GM19324 (cell line): ENCODE measurements around the gene PEAK1.

Source experiments
- ATAC-seq: cut with Tn5 transposase; IDR thresholded peaks from one replicate; pipeline ENCODE4 v1.9.1; 2021; ENCODE audit warnings: mild to moderate bottlenecking, moderate library complexity; ENCODE audit not compliant: unreplicated experiment, low FRiP score

The PEAK1 gene

GRCh38 chr15:77107531-77108355 lies 312.2 kb downstream of the PEAK1 start:
- no peak for ATAC-seq

- ATAC-seq = no peak
Measured at GRCh38 chr15:77107068-77107467, 312.8 kb downstream of the PEAK1 start.

DNA sequence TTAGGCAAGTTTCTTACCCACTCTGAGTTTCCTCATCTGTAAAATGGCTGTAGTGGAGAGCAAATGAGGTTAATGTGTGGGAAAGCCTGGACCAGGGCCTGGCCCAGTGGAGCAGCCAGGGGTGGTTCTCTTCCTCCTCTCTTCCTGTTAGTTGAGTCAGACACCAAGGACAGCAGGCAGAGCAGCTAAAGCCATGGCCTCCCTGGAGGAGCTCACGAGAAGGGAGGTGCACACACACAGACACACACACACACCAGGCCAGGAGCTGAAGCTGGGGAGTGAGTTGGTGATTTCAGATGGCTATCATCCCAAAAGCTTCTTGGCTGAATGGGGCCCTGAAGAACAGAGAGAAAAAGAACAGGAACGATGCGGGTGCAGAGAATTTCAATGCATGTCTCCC lies 315.7 kb downstream of the PEAK1 start:
- no peak for ATAC-seq

DNA sequence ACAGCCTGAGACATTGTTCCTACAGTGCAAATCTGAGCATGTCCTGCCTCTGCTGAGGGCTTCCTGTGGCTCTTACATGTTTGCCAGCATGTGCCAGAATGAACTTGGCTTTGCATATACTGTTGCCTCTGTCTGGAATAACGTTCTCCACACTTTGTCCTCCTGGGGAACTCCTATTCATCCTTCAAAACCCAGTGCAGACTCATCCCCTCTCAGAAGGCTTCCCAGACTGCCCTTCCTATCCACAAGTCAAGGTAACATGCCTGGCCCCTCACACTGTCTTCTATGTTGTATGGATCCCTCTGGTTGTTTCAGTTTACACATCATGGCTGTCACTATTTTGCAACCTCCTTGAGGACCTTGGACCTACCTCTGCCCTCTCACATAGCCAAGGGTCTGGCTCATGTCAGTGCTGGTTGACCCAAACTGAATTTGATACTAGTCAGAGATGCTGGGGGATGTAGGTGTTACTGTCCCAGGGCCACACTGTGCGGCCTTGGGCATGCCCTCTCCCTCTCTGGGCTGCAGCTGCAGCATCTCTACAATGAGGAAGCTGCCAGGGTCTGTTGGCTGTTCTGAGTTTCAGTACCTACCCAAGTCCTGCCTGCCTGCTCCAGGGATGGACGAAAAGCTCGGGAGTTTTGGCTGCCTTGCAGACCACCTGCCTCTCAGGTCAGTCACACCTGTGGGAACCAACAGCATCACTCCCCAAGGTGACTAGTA lies 320.0 kb downstream of the PEAK1 start:
- no peak for ATAC-seq

- ATAC-seq = no peak
Measured at GRCh38 chr15:77098572-77098971, 321.3 kb downstream of the PEAK1 start.

DNA sequence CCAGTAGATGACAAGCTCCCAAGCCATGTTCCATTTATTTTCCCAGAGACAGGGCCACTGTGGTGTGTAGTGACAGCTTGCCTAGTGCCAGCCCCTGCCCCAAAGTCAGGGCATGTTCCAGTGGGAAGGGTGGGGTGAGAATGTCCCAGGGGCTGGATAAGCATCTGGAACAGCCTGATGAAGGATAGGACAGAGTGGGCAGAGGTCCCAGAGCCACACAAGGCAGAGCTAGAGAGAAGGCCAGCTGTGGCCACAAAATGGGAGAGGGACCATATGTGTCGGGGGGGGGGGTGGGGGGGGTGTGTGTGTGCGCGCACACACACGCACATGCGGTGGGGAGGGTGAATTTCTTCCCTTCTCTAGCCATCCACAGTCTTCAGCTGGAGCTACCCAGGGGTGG lies 322.0 kb downstream of the PEAK1 start:
- no peak for ATAC-seq

- ATAC-seq = no peak
Measured at GRCh38 chr15:77097248-77097721, 322.6 kb downstream of the PEAK1 start.

DNA sequence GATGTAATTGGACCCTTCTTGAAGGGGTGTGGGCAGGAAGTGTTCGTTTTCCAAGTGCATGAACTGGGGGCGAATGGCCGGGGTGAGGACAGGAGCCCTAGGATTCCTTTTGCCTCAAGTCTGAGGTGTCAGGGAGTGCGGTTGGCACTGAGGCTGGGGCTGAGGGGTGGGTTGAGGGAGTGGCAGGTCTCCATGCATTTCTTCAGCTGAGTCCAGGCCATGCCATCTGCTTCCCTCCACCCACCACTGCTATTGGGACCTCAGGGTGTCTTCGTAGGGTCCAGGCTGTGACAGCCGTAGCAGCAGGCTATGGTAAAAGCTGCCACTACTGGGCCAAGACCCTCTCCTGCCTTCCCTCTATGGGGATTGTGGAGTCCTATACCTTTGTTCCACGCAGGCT lies 323.4 kb downstream of the PEAK1 start:
- ATAC-seq = no peak

- no peak for ATAC-seq
Measured at GRCh38 chr15:77096138-77096537, 323.8 kb downstream of the PEAK1 start.

GRCh38 chr15:77094397-77095030 lies 325.4 kb downstream of the PEAK1 start:
- ATAC-seq = no peak

DNA sequence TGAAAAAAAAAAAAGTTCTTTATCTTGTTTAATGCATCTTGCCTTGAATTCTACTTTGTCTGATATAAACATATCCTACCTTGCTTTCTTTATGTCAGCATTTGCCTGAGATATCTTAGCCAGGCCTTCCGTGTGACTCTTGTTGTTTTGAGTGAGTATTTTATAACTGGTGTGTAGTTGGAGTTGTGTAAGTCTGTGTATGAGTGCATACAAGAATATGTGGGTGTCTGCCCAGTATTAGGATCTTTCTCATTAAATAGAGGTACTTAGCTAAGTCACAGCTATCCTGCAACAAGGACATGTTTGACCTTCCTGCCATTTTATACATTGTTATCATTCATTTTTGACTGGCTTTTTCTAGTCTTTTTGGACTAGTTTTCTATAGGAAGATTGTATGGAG lies 326.5 kb downstream of the PEAK1 start:
- ATAC-seq = no peak

GRCh38 chr15:77091097-77091496 lies 328.8 kb downstream of the PEAK1 start:
- ATAC-seq = no peak

GRCh38 chr15:77087213-77087612 lies 332.7 kb downstream of the PEAK1 start:
- no peak for ATAC-seq

GRCh38 chr15:77085297-77085696 lies 334.6 kb downstream of the PEAK1 start:
- ATAC-seq = no peak

DNA sequence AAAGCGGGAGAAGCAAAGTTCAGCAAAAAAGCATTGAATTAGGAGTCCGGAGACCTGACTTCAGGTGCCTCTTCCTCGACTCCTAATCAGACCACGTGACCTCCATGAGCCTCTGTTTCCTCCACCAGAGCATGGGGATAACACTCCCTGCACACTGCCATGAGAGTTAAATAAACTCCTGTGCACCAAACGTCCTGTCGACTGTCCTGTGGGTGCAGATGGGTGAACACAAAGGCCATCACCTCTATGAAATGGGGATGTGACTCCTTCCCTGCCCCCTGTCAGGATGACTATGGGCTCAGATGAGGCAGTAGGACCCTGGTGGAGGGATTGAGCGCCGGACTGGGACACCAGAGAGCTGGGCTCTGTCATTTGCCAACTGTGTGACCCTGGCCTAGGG lies 335.5 kb downstream of the PEAK1 start:
- ATAC-seq = no peak

GRCh38 chr15:77083381-77084160 lies 336.3 kb downstream of the PEAK1 start:
- ATAC-seq = peak; percentile 85

GRCh38 chr15:77081971-77082370 lies 337.9 kb downstream of the PEAK1 start:
- ATAC-seq = no peak

DNA sequence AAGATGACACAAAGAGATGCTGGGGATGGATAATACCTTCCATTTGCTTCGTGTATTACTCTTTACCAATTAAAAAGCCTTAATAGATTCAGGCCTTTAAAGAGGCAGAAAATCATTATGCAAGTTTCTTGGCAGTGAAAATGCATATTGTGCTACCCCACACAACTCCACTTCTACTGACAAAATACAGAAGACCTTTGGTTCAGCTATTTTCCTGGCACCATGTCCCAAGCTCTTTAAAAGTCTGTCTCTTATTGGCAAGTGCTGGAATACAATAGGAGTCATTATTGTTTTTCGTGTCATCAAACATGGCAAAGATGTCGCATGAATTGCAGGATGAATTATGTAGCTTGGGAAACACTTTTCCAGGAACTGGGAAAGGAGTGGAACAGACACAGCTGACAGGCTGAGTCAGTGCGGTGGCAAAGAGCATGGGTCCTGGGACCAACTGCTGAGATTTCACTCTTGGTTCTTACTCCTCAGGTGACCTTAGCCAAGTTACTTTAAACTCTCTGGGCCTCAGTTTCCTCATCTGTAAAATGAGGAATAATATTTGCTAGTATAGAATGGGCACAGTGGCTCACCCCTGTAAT lies 343.5 kb downstream of the PEAK1 start:
- ATAC-seq = no peak

DNA sequence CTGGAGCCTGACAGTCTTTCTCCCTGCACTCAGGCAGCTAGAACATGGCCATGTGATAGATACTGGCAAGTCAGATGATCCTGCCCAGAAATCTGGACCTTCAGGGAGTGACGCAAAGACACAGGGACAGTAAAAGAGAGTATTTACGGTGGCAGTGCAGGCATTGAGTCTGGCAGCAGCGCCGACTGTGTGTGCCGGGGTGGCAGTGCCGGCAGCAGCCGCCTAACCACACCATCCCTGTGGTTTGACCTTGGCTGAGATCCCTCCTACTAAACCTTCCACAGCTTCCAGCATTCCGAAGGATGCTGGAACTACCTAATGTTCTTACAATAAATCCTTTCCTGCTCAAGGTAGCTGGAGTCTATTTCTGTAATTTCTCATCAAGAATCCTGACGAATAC lies 344.4 kb downstream of the PEAK1 start:
- no peak for ATAC-seq

DNA sequence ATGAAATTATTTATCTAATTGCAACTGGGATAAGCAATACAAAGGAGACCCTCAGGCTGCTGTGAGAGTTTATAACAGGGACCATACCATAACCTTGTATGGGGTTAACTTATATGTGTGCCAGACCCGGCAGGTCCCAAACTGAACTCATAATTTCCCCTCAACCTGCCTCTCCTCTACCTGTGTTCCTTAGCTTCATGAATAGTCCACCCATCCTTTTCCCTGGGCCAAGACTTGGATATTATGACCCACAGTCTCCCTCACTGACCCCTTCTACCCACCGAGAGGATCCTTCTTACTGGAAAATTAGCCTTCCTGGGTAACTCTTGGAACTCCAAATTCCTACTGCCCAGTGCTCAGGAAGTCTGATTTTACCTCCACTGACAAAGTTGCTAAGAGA lies 345.6 kb downstream of the PEAK1 start:
- ATAC-seq = no peak
